HG02763 (cell line): ENCODE data around the gene EPHA3.

Experiments
- ATAC-seq: cut with Tn5 transposase; IDR thresholded peaks from one replicate; pipeline ENCODE4 v1.9.1; 2021; ENCODE audit warnings: mild to moderate bottlenecking, moderate library complexity; ENCODE audit not compliant: unreplicated experiment

Gene EPHA3

GRCh38 chr3:89107461-89108290, at the start of gene EPHA3:
TSS of gene EPHA3 (plus strand) at chr3:89107621. CDS start at chr3:89107749, 128 bp downstream.
- peak; percentile 98 for ATAC-seq

DNA sequence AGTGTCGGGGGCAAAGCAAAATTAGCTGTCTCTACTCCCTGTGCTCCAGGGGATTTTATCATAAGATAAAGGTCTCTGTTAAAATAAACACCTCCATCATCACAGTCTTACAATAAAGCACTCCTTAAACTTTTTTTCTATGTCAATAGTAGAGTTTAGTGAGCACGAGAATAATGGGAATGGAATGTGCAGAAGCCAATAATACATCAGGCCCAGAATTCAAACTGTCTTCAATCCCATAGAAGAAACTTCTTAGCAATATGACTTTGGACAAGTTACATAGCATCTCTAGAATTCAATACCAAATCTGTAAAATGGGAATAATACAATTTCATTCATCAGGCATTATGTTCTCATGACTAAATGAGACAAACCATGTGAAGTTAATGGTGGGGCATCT, 49.0 kb upstream of the EPHA3 start:
- ATAC-seq: no peak

- no peak for ATAC-seq
Measured at GRCh38 chr3:89059211-89059925, 48.1 kb upstream of the EPHA3 start.

- ATAC-seq: no peak
Measured at GRCh38 chr3:89061259-89061658, 46.2 kb upstream of the EPHA3 start.

DNA sequence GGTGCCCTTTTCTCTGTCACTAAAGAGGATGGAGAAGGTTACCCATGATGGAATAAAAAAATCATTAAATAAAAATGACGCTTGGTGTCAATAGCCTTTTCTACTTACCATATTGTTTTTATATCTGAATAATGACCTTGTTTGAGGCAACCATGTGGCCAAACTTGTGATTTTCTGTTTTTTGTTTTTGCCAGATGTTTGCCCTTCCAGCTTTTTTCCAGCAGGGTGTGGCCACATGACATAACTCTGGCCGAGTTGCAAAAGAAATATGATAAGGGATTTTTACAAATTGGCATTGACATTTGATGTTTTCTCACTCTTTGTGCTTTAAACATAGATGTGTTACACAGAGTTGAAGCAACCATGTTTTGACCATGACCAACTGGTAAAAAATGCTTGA, 39.7 kb upstream of the EPHA3 start:
- ATAC-seq: no peak

- no peak for ATAC-seq
Measured at GRCh38 chr3:89072642-89073041, 34.8 kb upstream of the EPHA3 start.

DNA sequence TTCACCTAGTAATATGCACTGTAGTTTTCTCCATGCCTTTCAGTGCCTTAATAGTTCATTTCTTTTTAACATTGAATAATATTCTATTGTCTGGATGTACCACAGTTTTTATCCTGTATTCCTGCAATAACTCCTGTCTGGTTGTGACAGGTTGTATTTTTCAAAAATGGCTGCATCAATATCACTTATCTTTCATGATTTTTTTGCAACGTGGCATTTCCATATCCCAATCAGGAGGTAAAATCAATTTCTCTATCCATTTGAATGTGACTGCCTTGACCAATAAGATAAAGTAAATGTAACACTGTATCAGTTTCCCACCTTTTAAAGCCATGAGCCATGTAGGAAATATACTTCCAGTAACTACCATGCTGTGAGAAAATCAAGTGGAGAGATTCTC, 27.5 kb upstream of the EPHA3 start:
- ATAC-seq: no peak

GRCh38 chr3:89087851-89088250, 19.6 kb upstream of the EPHA3 start:
- no peak for ATAC-seq

- no peak for ATAC-seq
Measured at GRCh38 chr3:89098173-89098572, 9.2 kb upstream of the EPHA3 start.

GRCh38 chr3:89098964-89099585, 8.3 kb upstream of the EPHA3 start:
- ATAC-seq: peak; percentile 95

- no peak for ATAC-seq
Measured at GRCh38 chr3:89101251-89101650, 6.2 kb upstream of the EPHA3 start.

GRCh38 chr3:89101921-89102320, 5.5 kb upstream of the EPHA3 start:
- no peak for ATAC-seq

GRCh38 chr3:89104499-89104898, 2.9 kb upstream of the EPHA3 start:
- no peak for ATAC-seq

- no peak for ATAC-seq
Measured at GRCh38 chr3:89105503-89105902, 1.9 kb upstream of the EPHA3 start.

- no peak for ATAC-seq
Measured at GRCh38 chr3:89108291-89108550, 800 bp downstream of the EPHA3 start.

DNA sequence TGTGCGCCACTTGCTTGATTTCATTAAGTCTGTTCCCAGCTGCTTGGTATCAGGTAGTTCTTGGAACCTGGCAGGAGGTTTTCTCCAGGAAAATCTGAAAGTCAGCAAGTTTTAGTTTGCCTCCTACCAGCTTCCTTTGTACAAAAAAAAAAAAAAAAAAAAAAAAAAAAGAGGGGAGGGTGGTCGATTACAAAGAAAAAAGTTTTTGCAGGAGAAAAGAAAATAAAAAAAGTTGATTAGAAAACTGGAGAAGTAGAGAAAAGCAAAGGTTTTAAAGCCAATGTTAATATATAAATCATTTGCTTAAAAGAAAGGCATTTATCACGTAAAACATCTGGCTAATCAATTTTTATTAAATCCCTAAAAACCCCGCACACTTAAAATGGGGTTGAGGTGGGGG, 5.9 kb downstream of the EPHA3 start:
- ATAC-seq: no peak

DNA sequence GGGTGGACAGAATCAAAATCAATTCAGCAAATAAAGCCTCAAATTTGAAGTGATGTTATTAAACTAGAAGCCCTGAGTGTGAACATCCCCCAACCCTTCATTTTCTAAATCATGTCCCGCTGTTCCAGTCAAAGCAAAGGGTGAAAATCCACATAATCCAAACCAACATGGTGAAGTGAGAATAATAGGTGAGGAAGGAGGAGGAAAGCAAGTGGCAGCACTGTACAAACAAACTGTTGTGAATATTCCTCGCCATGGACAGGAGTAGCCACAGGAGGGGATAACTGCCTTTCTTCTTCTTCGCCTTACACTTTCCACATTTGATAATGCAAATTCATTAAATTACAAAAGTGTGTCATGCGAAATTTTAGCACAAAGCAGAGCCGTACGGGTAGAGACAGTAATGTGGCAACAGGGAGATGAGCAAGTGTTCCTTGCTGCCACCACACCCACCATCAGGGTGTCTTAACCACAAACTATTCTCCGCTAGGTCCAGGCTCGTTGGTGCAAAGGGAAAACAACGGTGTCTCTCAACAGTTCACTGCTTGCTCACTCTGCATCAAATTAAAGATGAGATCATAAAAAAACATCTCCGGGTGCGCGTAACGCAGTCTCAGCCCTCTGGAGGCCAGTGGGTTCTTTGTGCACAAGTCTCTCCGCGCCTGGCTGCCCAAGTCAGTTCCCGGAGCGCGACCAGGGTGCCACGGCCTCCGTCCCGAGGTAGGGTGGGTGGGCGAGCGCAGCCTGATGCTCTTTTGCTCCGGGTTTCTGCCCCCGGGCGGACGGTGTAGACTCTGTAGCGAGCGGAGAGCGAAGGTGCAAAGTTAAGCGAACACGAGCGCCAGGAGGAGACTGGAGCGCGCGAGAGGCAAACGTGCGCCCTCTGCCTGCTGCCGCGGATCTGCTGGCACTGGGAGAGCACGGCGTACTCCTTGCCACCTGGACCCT, 6.7 kb downstream of the EPHA3 start:
- ATAC-seq: peak; percentile 81

DNA sequence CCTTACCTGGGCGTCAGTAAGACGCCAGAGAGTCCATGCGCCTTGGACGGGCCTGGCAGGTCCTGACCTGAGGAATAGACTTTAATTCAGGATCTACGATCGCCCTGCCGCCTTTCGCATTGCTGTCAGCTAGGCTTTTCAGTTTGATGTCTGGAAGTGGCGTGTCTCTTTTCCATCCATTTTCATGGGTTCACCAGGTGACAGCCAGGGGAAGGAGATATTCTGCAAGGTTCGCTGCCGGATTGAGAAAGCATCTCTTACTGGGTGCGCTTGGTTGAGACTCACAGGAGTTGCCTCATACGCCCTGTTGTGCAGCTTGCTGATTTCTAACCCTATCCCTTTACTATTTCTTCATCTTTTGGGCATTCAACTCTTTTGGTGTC, 7.4 kb downstream of the EPHA3 start:
- ATAC-seq: no peak

GRCh38 chr3:89116476-89116875, 9.1 kb downstream of the EPHA3 start:
- ATAC-seq: no peak

- no peak for ATAC-seq
Measured at GRCh38 chr3:89138048-89138447, 30.6 kb downstream of the EPHA3 start.

GRCh38 chr3:89139870-89140269, 32.4 kb downstream of the EPHA3 start:
- ATAC-seq: no peak
